Measurements from ENCODE around the gene EPC1.
"Not testable (repeated sequence)": the region's sequence is repeated elsewhere in the genome, so short reads cannot be mapped to it uniquely, and the experiment has no call there.

EPC1 gene

DNA sequence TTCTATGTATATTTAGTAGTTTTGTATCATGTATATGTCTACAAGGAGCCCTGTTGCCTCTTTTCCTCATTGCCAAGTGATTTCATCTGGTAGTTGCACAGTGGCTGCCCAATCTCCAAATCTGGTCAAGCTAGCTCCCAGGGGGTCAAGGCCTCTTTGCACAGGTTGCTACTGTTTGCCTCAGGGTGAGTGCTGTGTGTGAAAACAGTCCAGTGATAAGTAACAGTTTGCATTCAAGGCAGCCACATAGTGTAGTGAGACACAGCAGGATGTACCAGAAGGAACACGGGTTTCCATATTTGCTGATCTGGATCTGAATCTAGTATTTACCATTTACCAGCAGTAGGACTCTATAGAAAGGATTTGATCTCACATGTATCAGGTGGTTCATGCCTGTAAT lies 13.3 kb upstream of the EPC1 start:
- no peaks in the 10 kb centered on the region for H3K27me3 ChIP-seq
- no peaks in the 10 kb centered on the region for H3K36me3 ChIP-seq
- no peak for TF ChIP-seq CTCF (IDR thresholded peaks at IDR 0.05)
- no peak overlapping the region for H3K27ac ChIP-seq
- peaks cover under 1 to 9% of the 10 kb centered on the region in 2 experiments for H3K4me1 ChIP-seq (ENCODE audit: control insufficient read depth in 1 of 2, insufficient read depth in 1 of 2, low read depth in 1 of 2, low read length in 1 of 2)
- no peaks in the 10 kb centered on the region for H3K9me3 ChIP-seq
- H3K4me3 ChIP-seq (ENCODE audit: low read depth in 1 of 2, low read length in 1 of 2), result no peak overlapping the region

DNA sequence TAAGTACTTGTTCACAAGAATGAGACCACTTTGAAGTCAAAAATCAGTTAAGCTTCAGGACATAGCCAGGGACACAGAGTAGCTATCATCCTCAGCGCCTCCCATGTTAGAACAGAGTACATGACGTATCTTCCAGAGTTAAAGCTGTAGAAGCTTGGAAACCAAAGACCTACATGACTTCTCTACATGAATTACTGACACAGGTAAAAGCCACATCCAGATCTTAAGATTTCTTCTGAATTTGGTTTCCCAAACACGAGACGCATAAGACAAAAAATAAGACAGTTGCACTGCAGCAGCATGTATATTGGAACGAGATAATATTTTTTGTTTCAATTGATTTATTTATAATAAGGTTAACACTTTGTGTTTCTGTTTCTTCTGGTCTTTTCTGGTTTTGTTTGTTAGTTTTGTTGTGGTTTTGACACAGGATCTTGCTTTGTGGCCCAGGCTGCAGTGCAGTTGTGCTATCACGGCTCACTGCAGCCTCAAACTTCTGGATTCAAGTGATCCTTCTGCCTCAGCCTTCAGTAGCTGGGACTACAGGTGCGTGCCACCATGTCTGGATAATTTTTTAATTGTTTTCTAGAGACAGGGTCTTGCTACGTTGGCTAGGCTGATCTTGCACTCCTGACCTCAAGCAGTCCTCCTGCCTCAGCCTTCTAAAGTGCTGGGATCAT lies 10.2 kb upstream of the EPC1 start:
- Histone ChIP-seq H3K27me3 (no peaks in the 10 kb centered on the region), H3K27ac (no peak overlapping the region), H3K4me3 (ENCODE audit: low read depth in 1 of 2, low read length in 1 of 2) (no peak overlapping the region), H3K9me3 (no peaks in the 10 kb centered on the region), H3K36me3 (no peaks in the 10 kb centered on the region), H3K4me1 (ENCODE audit: control insufficient read depth in 1 of 2, insufficient read depth in 1 of 2, low read depth in 1 of 2, low read length in 1 of 2) (peaks cover 8 to 12% of the 10 kb centered on the region in 2 experiments)
- no peak for TF ChIP-seq CTCF (IDR thresholded peaks at IDR 0.05)

GRCh38 chr10:32354690-32355089 lies 7.7 kb upstream of the EPC1 start:
- H3K4me1 ChIP-seq (ENCODE audit: control insufficient read depth in 1 of 2, insufficient read depth in 1 of 2, low read depth in 1 of 2, low read length in 1 of 2), result peaks cover 8 to 12% of the 10 kb centered on the region in 2 experiments
- not testable (repeated sequence) for H3K4me3 ChIP-seq (ENCODE audit: low read depth in 1 of 2, low read length in 1 of 2); H3K36me3 ChIP-seq; H3K27me3 ChIP-seq; H3K9me3 ChIP-seq; H3K27ac ChIP-seq

- Histone ChIP-seq H3K4me3 (ENCODE audit: low read depth in 1 of 2, low read length in 1 of 2) (no peak overlapping the region), H3K4me1 (ENCODE audit: control insufficient read depth in 1 of 2, insufficient read depth in 1 of 2, low read depth in 1 of 2, low read length in 1 of 2) (peaks cover 15 to 18% of the 10 kb centered on the region in 2 experiments), H3K27ac (no peak overlapping the region), H3K27me3 (no peaks in the 10 kb centered on the region), H3K9me3 (no peaks in the 10 kb centered on the region), H3K36me3 (no peaks in the 10 kb centered on the region)
- TF ChIP-seq CTCF (IDR thresholded peaks at IDR 0.05), result no peak
Observed at GRCh38 chr10:32350811-32351350, 3.9 kb upstream of the EPC1 start.

DNA sequence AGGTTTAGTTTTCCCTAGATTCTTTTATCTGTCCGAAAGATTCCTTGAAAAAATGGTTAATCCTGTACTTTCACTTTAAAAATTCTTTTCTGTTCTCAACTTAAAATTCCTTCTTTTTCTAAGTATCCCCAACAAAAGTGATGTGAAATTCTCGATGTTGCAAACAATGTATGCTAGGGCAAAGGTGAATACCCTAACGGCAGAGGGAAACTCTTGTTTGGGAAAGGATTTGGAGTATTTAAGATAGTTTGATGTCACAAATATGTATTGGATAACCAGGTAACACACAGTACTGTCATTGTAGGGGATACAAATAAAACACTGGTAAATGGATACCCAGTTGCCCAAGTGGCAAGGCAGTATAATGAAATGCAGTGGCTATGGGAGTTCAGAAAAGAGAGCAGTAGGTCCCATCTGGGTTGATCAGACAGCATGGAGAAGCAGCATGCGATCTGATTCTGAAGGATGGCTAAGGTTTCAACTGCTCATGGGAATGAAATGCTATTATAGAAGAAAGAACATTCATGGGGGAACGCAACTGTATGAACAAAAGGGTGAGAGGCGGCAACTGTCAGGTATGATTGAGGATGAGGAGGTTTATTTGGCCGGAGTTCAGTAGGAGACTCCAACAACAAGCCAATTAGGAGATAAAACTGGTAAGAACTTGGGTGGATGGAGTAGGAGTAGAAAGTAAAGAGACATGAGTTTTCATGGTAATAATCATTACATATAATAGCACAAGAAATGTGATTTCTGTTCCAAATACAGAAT lies 3.2 kb upstream of the EPC1 start:
- no peaks in the 10 kb centered on the region for H3K36me3 ChIP-seq
- H3K4me3 ChIP-seq (ENCODE audit: low read depth in 1 of 2, low read length in 1 of 2), result no peak overlapping the region
- no peak overlapping the region for H3K27ac ChIP-seq
- peaks cover 19 to 21% of the 10 kb centered on the region in 2 experiments for H3K4me1 ChIP-seq (ENCODE audit: control insufficient read depth in 1 of 2, insufficient read depth in 1 of 2, low read depth in 1 of 2, low read length in 1 of 2)
- H3K9me3 ChIP-seq, result no peaks in the 10 kb centered on the region
- no peak for TF ChIP-seq CTCF (IDR thresholded peaks at IDR 0.05)
- no peaks in the 10 kb centered on the region for H3K27me3 ChIP-seq

- Histone ChIP-seq H3K9me3 (no peaks in the 10 kb centered on the region), H3K36me3 (peaks cover 4% of the 10 kb centered on the region), H3K4me1 (ENCODE audit: control insufficient read depth in 1 of 2, insufficient read depth in 1 of 2, low read depth in 1 of 2, low read length in 1 of 2) (peaks cover 24% of the 10 kb centered on the region in 2 experiments), H3K4me3 (ENCODE audit: low read depth in 1 of 2, low read length in 1 of 2) (no peak overlapping the region), H3K27me3 (no peaks in the 10 kb centered on the region), H3K27ac (no peak overlapping the region)
- TF ChIP-seq CTCF (IDR thresholded peaks at IDR 0.05), result no peak
Observed at GRCh38 chr10:32349199-32349585, 2.2 kb upstream of the EPC1 start.
